HG02970 (cell line): ENCODE results near the gene AEBP1.

Source experiments
- ATAC-seq: cut with Tn5 transposase; IDR thresholded peaks from one replicate; pipeline ENCODE4 v1.9.1; 2021; ENCODE audit warnings: mild to moderate bottlenecking, moderate library complexity, moderate number of reproducible peaks; ENCODE audit not compliant: unreplicated experiment, low FRiP score

Gene AEBP1

DNA sequence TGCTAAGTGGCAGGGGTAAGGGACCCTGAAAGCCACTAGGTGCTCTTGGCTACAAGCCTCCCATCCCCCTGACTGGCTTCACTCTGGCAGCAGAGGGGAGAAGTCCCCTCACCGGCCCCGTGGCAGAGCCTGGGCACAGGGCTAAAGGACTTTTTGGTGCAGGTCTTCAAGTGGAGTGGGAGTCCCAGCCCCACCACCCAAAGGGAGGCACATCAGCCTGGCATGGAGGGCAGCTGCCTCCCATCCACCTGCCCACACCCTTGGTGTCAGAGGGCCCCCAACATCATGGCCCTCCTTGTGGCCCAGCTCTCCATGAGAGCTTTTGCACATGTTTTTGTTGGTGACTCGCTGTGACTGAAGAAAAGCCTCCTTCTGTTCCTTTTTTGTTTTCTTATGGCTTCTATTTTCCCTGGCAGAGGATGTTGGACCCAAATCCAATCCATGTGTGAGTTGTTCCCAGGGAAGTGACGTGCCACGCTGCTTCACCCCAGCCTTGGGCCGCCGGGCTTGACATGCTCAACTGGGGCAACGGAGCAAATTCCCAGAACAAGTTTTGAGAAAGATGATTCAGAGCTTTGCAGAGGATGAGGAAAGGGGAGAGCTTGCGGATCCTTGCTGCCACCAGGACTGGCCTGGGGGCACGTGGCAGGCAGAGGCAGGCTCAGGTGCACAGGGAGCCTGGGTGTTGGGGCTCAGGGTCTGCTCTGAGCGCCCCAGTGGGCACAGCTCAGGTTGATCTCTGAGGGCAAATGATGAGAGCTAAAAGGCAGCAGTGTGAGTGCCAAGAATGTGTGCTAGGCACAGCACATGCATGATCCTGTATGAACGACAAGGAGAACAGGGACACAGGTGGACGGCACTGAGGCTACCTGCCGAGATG is 1.9 kb upstream of the AEBP1 start:
- no peak for ATAC-seq

GRCh38 chr7:44102846-44103565 is 1.1 kb upstream of the AEBP1 start:
- no peak for ATAC-seq

DNA sequence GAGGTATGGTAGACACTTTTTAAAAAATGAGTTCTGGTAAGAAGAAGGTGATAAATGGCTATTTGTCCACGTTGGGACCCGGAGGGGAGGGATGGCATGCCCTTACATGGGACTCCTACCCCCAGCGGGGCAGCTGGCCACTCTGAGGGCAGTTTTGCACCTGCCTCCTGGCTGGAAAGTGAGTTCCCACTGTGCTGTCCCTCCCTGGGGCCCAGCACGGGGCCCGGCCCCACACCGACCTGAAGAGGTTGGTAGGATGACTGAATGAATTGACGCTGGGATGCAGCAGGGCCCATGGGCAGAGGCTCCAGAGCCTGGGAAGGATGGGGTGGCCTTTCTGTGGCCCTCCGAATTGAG is 601 bp upstream of the AEBP1 start:
- ATAC-seq: no peak

GRCh38 chr7:44104860-44105771 is 971 bp downstream of the AEBP1 start:
- no peak for ATAC-seq

GRCh38 chr7:44105832-44106231 is 1.7 kb downstream of the AEBP1 start:
- no peak for ATAC-seq

DNA sequence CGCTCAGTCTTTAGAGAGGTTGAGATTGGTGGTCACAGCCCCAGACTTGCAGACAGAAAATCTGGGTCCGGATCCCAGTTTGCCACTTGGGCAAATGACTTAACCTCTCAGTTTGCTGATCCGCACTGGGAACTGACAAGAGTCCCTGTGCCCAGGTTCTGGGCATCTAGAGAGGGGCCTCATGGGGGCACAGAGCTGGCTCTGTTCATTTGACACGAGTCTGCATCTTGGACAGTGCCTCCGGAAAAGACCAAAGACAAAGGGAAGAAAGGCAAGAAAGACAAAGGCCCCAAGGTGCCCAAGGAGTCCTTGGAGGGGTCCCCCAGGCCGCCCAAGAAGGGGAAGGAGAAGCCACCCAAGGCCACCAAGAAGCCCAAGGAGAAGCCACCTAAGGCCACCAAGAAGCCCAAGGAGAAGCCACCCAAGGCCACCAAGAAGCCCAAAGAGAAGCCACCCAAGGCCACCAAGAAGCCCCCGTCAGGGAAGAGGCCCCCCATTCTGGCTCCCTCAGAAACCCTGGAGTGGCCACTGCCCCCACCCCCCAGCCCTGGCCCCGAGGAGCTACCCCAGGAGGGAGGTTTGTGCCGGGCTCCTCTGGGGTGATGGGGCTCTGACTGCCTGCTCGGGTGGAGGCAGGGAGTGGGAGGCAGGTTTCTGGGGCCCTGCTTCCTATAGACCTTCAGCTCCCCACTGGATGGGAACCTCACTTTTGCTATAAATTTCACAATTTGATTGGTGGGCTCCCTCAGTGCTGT is 2.3 kb downstream of the AEBP1 start:
- no peak for ATAC-seq

DNA sequence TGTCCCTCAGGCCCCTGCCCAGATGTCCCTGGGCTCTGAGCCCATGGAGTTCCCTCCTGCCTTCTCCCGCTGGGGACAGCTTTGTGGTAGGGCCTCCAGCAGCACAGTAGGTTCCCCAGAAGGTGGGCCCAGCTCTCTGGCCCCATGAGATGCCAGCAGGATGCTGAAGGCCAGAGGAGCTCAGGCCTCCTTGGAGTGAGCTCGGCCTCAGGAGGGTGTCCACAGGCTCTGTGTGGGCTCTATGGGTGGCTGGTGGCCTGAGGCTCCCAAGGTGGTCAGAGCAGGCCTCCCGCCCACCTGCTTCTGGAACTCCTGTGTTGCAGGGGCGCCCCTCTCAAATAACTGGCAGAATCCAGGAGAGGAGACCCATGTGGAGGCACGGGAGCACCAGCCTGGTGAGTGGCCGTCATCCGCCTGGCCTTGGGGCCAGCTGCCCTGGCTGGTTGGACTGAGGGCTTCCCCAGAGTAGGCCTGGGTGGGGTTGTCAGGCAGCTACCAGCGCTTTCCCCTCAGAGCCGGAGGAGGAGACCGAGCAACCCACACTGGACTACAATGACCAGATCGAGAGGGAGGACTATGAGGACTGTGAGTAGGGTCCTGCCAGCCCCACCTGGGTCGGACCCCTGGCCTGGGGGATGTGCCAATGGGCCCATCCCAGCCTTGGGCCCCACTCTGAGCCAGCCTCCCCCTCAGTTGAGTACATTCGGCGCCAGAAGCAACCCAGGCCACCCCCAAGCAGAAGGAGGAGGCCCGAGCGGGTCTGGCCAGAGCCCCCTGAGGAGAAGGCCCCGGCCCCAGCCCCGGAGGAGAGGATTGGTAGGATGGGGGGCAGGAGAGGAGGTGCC is 3.2 kb downstream of the AEBP1 start:
- no peak for ATAC-seq

- ATAC-seq: no peak
Observed at GRCh38 chr7:44107961-44108767, 4.0 kb downstream of the AEBP1 start.

- no peak for ATAC-seq
Observed at GRCh38 chr7:44108768-44109750, 4.9 kb downstream of the AEBP1 start.

DNA sequence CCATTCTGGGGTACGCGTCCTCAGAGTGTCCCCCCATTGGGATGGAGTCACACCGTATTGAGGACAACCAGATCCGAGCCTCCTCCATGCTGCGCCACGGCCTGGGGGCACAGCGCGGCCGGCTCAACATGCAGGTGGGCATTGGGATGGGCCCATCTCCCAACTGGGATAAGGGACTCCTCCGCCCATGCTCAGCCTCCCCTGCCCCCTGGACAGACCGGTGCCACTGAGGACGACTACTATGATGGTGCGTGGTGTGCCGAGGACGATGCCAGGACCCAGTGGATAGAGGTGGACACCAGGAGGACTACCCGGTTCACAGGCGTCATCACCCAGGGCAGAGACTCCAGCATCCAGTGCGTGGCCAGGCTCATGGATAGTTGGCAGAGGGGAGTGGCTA is 5.8 kb downstream of the AEBP1 start:
- no peak for ATAC-seq

DNA sequence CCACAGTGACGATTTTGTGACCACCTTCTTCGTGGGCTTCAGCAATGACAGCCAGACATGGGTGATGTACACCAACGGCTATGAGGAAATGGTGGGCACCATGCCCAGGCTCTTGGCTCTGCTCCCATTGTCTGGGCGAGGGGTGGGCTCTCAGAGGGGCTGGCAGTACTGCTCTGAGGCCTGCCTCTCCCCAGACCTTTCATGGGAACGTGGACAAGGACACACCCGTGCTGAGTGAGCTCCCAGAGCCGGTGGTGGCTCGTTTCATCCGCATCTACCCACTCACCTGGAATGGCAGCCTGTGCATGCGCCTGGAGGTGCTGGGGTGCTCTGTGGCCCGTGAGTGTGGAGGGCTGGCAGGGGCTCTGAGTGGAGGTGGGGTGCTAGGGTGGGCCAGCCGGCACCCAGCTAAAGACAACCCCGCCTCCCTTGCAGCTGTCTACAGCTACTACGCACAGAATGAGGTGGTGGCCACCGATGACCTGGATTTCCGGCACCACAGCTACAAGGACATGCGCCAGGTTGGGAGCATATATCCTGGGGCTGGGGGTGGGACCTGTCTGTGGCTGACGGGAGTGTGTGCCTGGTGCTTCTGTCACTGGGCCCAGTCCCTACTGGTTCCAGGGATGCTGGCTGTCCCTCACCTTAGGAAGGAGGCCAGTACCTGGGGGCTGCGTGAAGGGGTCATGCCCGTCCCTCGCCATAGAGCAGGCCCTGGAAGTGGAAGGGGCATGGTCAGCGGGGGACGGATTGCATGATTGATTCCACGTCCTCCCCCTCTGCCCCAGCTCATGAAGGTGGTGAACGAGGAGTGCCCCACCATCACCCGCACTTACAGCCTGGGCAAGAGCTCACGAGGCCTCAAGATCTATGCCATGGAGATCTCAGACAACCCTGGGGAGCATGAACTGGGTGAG is 6.8 kb downstream of the AEBP1 start:
- ATAC-seq: no peak

DNA sequence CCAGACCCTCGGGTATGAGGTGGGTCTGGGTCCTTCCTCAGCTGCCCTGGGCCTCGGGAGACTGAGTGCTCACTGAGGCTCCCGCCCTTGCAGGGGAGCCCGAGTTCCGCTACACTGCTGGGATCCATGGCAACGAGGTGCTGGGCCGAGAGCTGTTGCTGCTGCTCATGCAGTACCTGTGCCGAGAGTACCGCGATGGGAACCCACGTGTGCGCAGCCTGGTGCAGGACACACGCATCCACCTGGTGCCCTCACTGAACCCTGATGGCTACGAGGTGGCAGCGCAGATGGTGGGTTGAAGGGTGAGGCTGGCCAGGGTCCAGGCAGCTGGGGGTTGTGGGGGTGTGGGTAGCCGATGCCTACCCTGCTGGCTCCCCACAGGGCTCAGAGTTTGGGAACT is 7.6 kb downstream of the AEBP1 start:
- ATAC-seq: no peak

DNA sequence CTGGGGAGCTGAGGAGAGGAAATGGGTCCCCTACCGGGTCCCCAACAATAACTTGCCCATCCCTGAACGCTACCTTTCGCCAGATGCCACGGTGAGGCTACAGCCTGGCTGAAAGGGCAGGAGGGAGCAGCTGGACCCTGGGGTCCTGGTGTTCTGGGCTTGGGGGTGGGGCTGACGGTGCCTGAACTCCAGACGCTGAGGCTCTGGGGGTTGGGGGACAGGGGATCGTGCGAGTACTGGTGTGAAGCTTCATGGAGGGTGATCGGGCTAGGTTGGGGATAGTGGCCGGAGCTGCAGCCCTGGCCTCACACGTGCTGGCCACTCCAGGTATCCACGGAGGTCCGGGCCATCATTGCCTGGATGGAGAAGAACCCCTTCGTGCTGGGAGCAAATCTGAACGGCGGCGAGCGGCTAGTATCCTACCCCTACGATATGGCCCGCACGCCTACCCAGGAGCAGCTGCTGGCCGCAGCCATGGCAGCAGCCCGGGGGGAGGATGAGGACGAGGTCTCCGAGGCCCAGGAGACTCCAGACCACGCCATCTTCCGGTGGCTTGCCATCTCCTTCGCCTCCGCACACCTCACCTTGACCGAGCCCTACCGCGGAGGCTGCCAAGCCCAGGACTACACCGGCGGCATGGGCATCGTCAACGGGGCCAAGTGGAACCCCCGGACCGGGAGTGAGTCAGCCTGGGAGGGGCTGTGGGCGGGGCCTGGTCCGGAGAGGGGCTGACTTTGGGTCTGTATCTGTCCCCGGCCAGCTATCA is 8.3 kb downstream of the AEBP1 start:
- no peak for ATAC-seq

DNA sequence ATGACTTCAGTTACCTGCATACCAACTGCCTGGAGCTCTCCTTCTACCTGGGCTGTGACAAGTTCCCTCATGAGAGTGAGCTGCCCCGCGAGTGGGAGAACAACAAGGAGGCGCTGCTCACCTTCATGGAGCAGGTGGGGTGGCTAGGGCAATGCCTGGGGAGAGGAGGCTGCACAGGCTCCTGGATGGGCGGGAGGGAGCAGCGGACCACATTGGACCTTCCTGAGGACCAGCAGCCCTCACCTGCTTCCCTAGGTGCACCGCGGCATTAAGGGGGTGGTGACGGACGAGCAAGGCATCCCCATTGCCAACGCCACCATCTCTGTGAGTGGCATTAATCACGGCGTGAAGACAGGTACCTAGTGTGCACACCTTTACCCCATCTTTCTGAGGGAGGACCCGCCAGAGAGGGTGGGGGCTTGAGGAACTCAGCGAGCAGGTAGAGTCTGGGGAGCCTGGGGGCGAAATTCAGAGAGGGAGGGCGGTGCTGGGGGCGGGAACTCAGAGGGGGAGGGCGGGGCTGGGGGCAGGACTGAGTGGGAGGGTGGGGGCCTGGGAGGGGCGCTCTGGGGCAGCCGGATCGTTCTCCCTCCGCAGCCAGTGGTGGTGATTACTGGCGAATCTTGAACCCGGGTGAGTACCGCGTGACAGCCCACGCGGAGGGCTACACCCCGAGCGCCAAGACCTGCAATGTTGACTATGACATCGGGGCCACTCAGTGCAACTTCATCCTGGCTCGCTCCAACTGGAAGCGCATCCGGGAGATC is 9.0 kb downstream of the AEBP1 start:
- no peak for ATAC-seq
